NOMO-1 treated with dmso at 0.1 percent for 144 hours (cell line): ENCODE data around the gene GNG14.
"Not testable (repeated sequence)": the region's sequence is repeated elsewhere in the genome, so short reads cannot be mapped to it uniquely, and the experiment has no call there.

Source experiments
- DNase-seq: peaks from one replicate; lab custom pipeline; 2025; ENCODE audit not compliant: unreplicated experiment; lab: John Stamatoyannopoulos, UW

GNG14 gene

GRCh38 chr19:12687496-12688196, at the start of gene GNG14:
Gene GNG14 (plus strand): TSS chr19:12687998. CDS start chr19:12688049, 51 bp downstream.
- no peak for DNase-seq

- DNase-seq, result no peak
Observed at GRCh38 chr19:12638611-12639182, 49.1 kb upstream of the GNG14 start.

- DNase-seq, result peak; percentile 72
Observed at GRCh38 chr19:12639901-12640613, 47.7 kb upstream of the GNG14 start.

- DNase-seq, result no peak
Observed at GRCh38 chr19:12641456-12641855, 46.3 kb upstream of the GNG14 start.

- no peak for DNase-seq
Observed at GRCh38 chr19:12642506-12642905, 45.3 kb upstream of the GNG14 start.

GRCh38 chr19:12643716-12644115, 44.1 kb upstream of the GNG14 start:
- DNase-seq, result not testable (repeated sequence)

GRCh38 chr19:12646551-12646950, 41.2 kb upstream of the GNG14 start:
- DNase-seq, result no peak

GRCh38 chr19:12647047-12647446, 40.8 kb upstream of the GNG14 start:
- no peak for DNase-seq

- no peak for DNase-seq
Observed at GRCh38 chr19:12647490-12648071, 40.2 kb upstream of the GNG14 start.

- DNase-seq, result no peak
Observed at GRCh38 chr19:12648088-12648487, 39.7 kb upstream of the GNG14 start.

GRCh38 chr19:12649941-12650340, 37.9 kb upstream of the GNG14 start:
- DNase-seq, result no peak

GRCh38 chr19:12652219-12652618, 35.6 kb upstream of the GNG14 start:
- no peak for DNase-seq

- no peak for DNase-seq
Observed at GRCh38 chr19:12655546-12655945, 32.3 kb upstream of the GNG14 start.

- DNase-seq, result no peak
Observed at GRCh38 chr19:12656899-12657571, 30.8 kb upstream of the GNG14 start.

- no peak for DNase-seq
Observed at GRCh38 chr19:12657966-12658365, 29.8 kb upstream of the GNG14 start.

- DNase-seq, result no peak
Observed at GRCh38 chr19:12660980-12661379, 26.8 kb upstream of the GNG14 start.

GRCh38 chr19:12664406-12665280, 23.2 kb upstream of the GNG14 start:
- DNase-seq, result no peak

- peak; percentile 89 for DNase-seq
Observed at GRCh38 chr19:12665281-12665573, 22.6 kb upstream of the GNG14 start.

- DNase-seq, result no peak
Observed at GRCh38 chr19:12665671-12666264, 22.0 kb upstream of the GNG14 start.
